HEK293 (cell line): ENCODE data around the gene SNAPC4.

ENCODE experiments used
- KLF7 ChIP-seq: fragments of 450-650 bp; formaldehyde crosslinking; IDR thresholded peaks from 2 replicates; pipeline ENCODE4 v1.5.1; 2016; ENCODE audit warnings: missing biosample characterization, missing genetic modification characterization, borderline replicate concordance
- REST ChIP-seq: fragments of 450-650 bp; formaldehyde crosslinking; IDR thresholded peaks from 2 replicates; pipeline ENCODE4 v1.5.1; 2016; ENCODE audit warnings: missing biosample characterization, missing genetic modification characterization
- TCF7L2 ChIP-seq: IDR thresholded peaks from 2 replicates; pipeline ENCODE4 v1.6.1; 2011; ENCODE audit warnings: low read depth, mild to moderate bottlenecking, inconsistent platforms, low read length, moderate library complexity, borderline replicate concordance
- WT1 ChIP-seq: fragments of 450-650 bp; formaldehyde crosslinking; IDR thresholded peaks from 2 replicates; pipeline ENCODE4 v1.5.1; 2016; ENCODE audit warnings: missing biosample characterization, missing genetic modification characterization
- ZBTB10 ChIP-seq: fragments of 450-650 bp; formaldehyde crosslinking; IDR thresholded peaks from 2 replicates; pipeline ENCODE4 v1.5.1; 2016; ENCODE audit warnings: missing biosample characterization, missing genetic modification characterization
- ZBTB20 ChIP-seq: fragments of 450-650 bp; formaldehyde crosslinking; IDR thresholded peaks from 2 replicates; pipeline ENCODE4 v1.5.1; 2016; ENCODE audit warnings: missing biosample characterization, missing genetic modification characterization
- ZBTB8A ChIP-seq: fragments of 450-650 bp; formaldehyde crosslinking; IDR thresholded peaks from 2 replicates; pipeline ENCODE4 v1.5.1; 2016; ENCODE audit warnings: missing biosample characterization, missing genetic modification characterization
- ZFP37 ChIP-seq: fragments of 450-650 bp; formaldehyde crosslinking; IDR thresholded peaks from 2 replicates; pipeline ENCODE4 v1.5.1; 2016; ENCODE audit warnings: missing biosample characterization, missing genetic modification characterization
- ZNF121 ChIP-seq: fragments of 450-650 bp; formaldehyde crosslinking; IDR thresholded peaks from 2 replicates; pipeline ENCODE4 v1.5.1; 2016; ENCODE audit warnings: missing biosample characterization, missing genetic modification characterization
- ZNF174 ChIP-seq: fragments of 450-650 bp; formaldehyde crosslinking; IDR thresholded peaks from 2 replicates; pipeline ENCODE4 v1.5.0; 2017; ENCODE audit warnings: missing biosample characterization, mild to moderate bottlenecking, missing genetic modification characterization
- ZNF24 ChIP-seq: fragments of 450-650 bp; formaldehyde crosslinking; IDR thresholded peaks from 2 replicates; pipeline ENCODE4 v1.5.1; 2016; ENCODE audit warnings: missing biosample characterization, missing genetic modification characterization
- ZNF311 ChIP-seq: fragments of 450-650 bp; formaldehyde crosslinking; IDR thresholded peaks from 2 replicates; pipeline ENCODE4 v1.5.1; 2017; ENCODE audit warnings: missing biosample characterization, missing genetic modification characterization, borderline replicate concordance
- ZNF391 ChIP-seq: fragments of 450-650 bp; formaldehyde crosslinking; IDR thresholded peaks from 2 replicates; pipeline ENCODE4 v1.5.1; 2016; ENCODE audit warnings: low read depth, missing biosample characterization, missing genetic modification characterization, borderline replicate concordance
- ZNF394 ChIP-seq: fragments of 450-650 bp; formaldehyde crosslinking; IDR thresholded peaks from 2 replicates; pipeline ENCODE4 v1.5.1; 2016; ENCODE audit warnings: missing biosample characterization, missing genetic modification characterization, mild to moderate bottlenecking, moderate library complexity, borderline replicate concordance
- ZNF501 ChIP-seq: fragments of 450-650 bp; formaldehyde crosslinking; IDR thresholded peaks from 2 replicates; pipeline ENCODE4 v1.5.1; 2016; ENCODE audit warnings: missing biosample characterization, missing genetic modification characterization
- ZNF621 ChIP-seq: fragments of 450-650 bp; formaldehyde crosslinking; IDR thresholded peaks from 2 replicates; pipeline ENCODE4 v1.5.1; 2017; ENCODE audit warnings: missing biosample characterization, missing genetic modification characterization
- ZNF623 ChIP-seq: fragments of 450-650 bp; formaldehyde crosslinking; IDR thresholded peaks from 2 replicates; pipeline ENCODE4 v1.5.1; 2016; ENCODE audit warnings: missing biosample characterization, missing genetic modification characterization
- ZNF624 ChIP-seq: fragments of 450-650 bp; formaldehyde crosslinking; IDR thresholded peaks from 2 replicates; pipeline ENCODE4 v1.5.1; 2017; ENCODE audit warnings: missing biosample characterization, missing genetic modification characterization
- ZNF664 ChIP-seq: fragments of 450-650 bp; formaldehyde crosslinking; IDR thresholded peaks from 2 replicates; pipeline ENCODE4 v1.5.1; 2016; ENCODE audit warnings: missing biosample characterization, missing genetic modification characterization
- ZNF692 ChIP-seq: fragments of 450-650 bp; formaldehyde crosslinking; IDR thresholded peaks from 2 replicates; pipeline ENCODE4 v1.5.1; 2016; ENCODE audit warnings: missing biosample characterization, missing genetic modification characterization
- ZNF76 ChIP-seq: fragments of 450-650 bp; formaldehyde crosslinking; IDR thresholded peaks from 2 replicates; pipeline ENCODE4; 2016; ENCODE audit warnings: low read depth, missing biosample characterization, missing genetic modification characterization, borderline replicate concordance
- ZSCAN30 ChIP-seq: fragments of 450-650 bp; IDR thresholded peaks from 2 replicates; pipeline ENCODE4 v1.5.1; 2018; ENCODE audit warnings: missing biosample characterization, mild to moderate bottlenecking, missing genetic modification characterization, moderate library complexity
- ZXDB ChIP-seq: fragments of 450-650 bp; formaldehyde crosslinking; IDR thresholded peaks from 2 replicates; pipeline ENCODE4 v1.5.1; 2016; ENCODE audit warnings: missing biosample characterization, missing genetic modification characterization
- TF ChIP-seq, protein P1 (sequence below): fragments of 450-650 bp; formaldehyde crosslinking; IDR thresholded peaks from 2 replicates; pipeline ENCODE4 v1.5.1; 2016; ENCODE audit warnings: missing biosample characterization, missing genetic modification characterization, borderline replicate concordance
- TF ChIP-seq, protein P2 (sequence below): fragments of 450-650 bp; formaldehyde crosslinking; IDR thresholded peaks from 2 replicates; pipeline ENCODE4 v1.5.1; 2016; ENCODE audit warnings: missing biosample characterization, missing genetic modification characterization
- TF ChIP-seq, protein P3 (sequence below): sonication (generic); formaldehyde crosslinking; IDR thresholded peaks from 2 replicates; pipeline ENCODE4 v1.8.1; 2022; ENCODE audit warnings: mild to moderate bottlenecking, moderate library complexity, missing genetic modification reagents

The SNAPC4 gene

GRCh38 chr9:136410500-136411287, 10.7 kb upstream of the SNAPC4 start, which contains the start of the genes ENTR1 and PMPCA (continued):
- TF ChIP-seq ZBTB8A (tag by site-specific recombination) (peak; percentile 43; the same call in 1 of the 2 replicates), WT1 (tag by site-specific recombination) (peak; percentile 35), ZNF391 (0 out of 2 replicates have a peak, but pooled peaks have one; percentile 27), KLF7 (tag by site-specific recombination) (peak; percentile 80; the same call in 1 of the 2 replicates), ZXDB (peak; percentile 77), ZNF24 (no peak), ZNF501 (peak; percentile 43; the same call in 1 of the 2 replicates), ZSCAN30 (tag by site-specific recombination) (no peak), ZNF76 (tag by site-specific recombination) (peak; percentile 82; the same call in 1 of the 2 replicates), ZNF174 (tag by site-specific recombination) (no peak), ZNF623 (tag by site-specific recombination) (no peak), ZNF692 (tag by site-specific recombination) (peak; percentile 58; the same call in 1 of the 2 replicates), ZBTB20 (peak; percentile 81), TCF7L2 (no peak), ZNF664 (no peak), ZNF311 (tag by site-specific recombination) (no peak), REST (tag by site-specific recombination) (0 out of 2 replicates have a peak, but pooled peaks have one; percentile 26), ZBTB10 (peak; percentile 53; the same call in 1 of the 2 replicates), ZNF624 (tag by site-specific recombination) (no peak), ZNF394 (tag by site-specific recombination) (0 out of 2 replicates have a peak, but pooled peaks have one; percentile 53), ZNF121 (peak; percentile 22; the same call in 1 of the 2 replicates), ZFP37 (tag by site-specific recombination) (peak; percentile 74; the same call in 1 of the 2 replicates), ZNF621 (tag by site-specific recombination) (no peak)
- TF ChIP-seq, protein P1, sequence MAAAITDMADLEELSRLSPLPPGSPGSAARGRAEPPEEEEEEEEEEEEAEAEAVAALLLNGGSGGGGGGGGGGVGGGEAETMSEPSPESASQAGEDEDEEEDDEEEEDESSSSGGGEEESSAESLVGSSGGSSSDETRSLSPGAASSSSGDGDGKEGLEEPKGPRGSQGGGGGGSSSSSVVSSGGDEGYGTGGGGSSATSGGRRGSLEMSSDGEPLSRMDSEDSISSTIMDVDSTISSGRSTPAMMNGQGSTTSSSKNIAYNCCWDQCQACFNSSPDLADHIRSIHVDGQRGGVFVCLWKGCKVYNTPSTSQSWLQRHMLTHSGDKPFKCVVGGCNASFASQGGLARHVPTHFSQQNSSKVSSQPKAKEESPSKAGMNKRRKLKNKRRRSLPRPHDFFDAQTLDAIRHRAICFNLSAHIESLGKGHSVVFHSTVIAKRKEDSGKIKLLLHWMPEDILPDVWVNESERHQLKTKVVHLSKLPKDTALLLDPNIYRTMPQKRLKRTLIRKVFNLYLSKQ = no peak
- TF ChIP-seq, protein P2, sequence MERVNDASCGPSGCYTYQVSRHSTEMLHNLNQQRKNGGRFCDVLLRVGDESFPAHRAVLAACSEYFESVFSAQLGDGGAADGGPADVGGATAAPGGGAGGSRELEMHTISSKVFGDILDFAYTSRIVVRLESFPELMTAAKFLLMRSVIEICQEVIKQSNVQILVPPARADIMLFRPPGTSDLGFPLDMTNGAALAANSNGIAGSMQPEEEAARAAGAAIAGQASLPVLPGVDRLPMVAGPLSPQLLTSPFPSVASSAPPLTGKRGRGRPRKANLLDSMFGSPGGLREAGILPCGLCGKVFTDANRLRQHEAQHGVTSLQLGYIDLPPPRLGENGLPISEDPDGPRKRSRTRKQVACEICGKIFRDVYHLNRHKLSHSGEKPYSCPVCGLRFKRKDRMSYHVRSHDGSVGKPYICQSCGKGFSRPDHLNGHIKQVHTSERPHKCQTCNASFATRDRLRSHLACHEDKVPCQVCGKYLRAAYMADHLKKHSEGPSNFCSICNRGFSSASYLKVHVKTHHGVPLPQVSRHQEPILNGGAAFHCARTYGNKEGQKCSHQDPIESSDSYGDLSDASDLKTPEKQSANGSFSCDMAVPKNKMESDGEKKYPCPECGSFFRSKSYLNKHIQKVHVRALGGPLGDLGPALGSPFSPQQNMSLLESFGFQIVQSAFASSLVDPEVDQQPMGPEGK (tag by site-specific recombination) = peak; percentile 67
- TF ChIP-seq, protein P3, sequence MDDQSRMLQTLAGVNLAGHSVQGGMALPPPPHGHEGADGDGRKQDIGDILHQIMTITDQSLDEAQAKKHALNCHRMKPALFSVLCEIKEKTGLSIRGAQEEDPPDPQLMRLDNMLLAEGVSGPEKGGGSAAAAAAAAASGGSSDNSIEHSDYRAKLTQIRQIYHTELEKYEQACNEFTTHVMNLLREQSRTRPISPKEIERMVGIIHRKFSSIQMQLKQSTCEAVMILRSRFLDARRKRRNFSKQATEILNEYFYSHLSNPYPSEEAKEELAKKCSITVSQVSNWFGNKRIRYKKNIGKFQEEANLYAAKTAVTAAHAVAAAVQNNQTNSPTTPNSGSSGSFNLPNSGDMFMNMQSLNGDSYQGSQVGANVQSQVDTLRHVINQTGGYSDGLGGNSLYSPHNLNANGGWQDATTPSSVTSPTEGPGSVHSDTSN = peak; percentile 88; the same call in 1 of the 2 replicates
